ENCODE measurements around the gene CHRNB1. TPM values are rescaled to one million over a fixed set of nuclear protein-coding genes. Genes with fewer than 3 reads are reported as not detected.

CHRNB1 gene
- total RNA-seq, 1 donor from 2014 or later: 16.4 TPM

GRCh38 chr17:7403977-7404736 lies 40.7 kb upstream of the CHRNB1 start, which contains the start of gene TMEM256:
TSS of gene TMEM256 (minus strand) at chr17:7404097. CDS start at chr17:7404084, 13 bp downstream.
- peak; percentile 97 for DNase-seq (ENCODE audit: extremely low spot score, unreplicated experiment)
- Mint-ChIP-seq H3K27me3 (peaks cover 4% of the 10 kb centered on the region), H3K4me3 (peak within 1 kb of the TSS; percentile 94), H3K27ac (peak within 1 kb of the TSS; percentile 96), H3K9me3 (no peaks in the 10 kb centered on the region), H3K4me1 (ENCODE audit: unreplicated experiment) (peaks cover 14% of the 10 kb centered on the region), H3K36me3 (peaks cover 2% of the 10 kb centered on the region)
- TF ChIP-seq CTCF (conservative IDR thresholded peaks at IDR 0.05): peak; percentile 38

GRCh38 chr17:7404737-7405349 lies 40.0 kb upstream of the CHRNB1 start:
- H3K27ac Mint-ChIP-seq: peak overlapping the region; percentile 96

GRCh38 chr17:7405350-7406234 lies 39.3 kb upstream of the CHRNB1 start:
- peaks cover 4% of the 10 kb centered on the region for H3K27me3 Mint-ChIP-seq
- DNase-seq (ENCODE audit: extremely low spot score, unreplicated experiment): no peak
- no peak for TF ChIP-seq CTCF (conservative IDR thresholded peaks at IDR 0.05)
- H3K36me3 Mint-ChIP-seq: peaks cover 12% of the 10 kb centered on the region
- H3K4me3 Mint-ChIP-seq: peak overlapping the region; percentile 88
- H3K9me3 Mint-ChIP-seq: no peaks in the 10 kb centered on the region
- peak overlapping the region; percentile 46 for H3K27ac Mint-ChIP-seq
- H3K4me1 Mint-ChIP-seq (ENCODE audit: unreplicated experiment): peaks cover 10% of the 10 kb centered on the region

More at GRCh38 chr17:7404737-7405349, 40.0 kb upstream of the CHRNB1 start:
- no peak for DNase-seq (ENCODE audit: extremely low spot score, unreplicated experiment)
- no peak for TF ChIP-seq CTCF (conservative IDR thresholded peaks at IDR 0.05)
- peaks cover 11% of the 10 kb centered on the region for H3K4me1 Mint-ChIP-seq (ENCODE audit: unreplicated experiment)
- peaks cover 4% of the 10 kb centered on the region for H3K27me3 Mint-ChIP-seq
- peaks cover 9% of the 10 kb centered on the region for H3K36me3 Mint-ChIP-seq
- no peaks in the 10 kb centered on the region for H3K9me3 Mint-ChIP-seq
- H3K4me3 Mint-ChIP-seq: peak overlapping the region; percentile 94

- no peak for TF ChIP-seq CTCF (conservative IDR thresholded peaks at IDR 0.05)
- peak overlapping the region; percentile 87 for H3K4me3 Mint-ChIP-seq
- H3K27me3 Mint-ChIP-seq: peaks cover 4% of the 10 kb centered on the region
- H3K27ac Mint-ChIP-seq: peak overlapping the region; percentile 37
- H3K4me1 Mint-ChIP-seq (ENCODE audit: unreplicated experiment): peaks cover 10% of the 10 kb centered on the region
- no peak for DNase-seq (ENCODE audit: extremely low spot score, unreplicated experiment)
- no peaks in the 10 kb centered on the region for H3K9me3 Mint-ChIP-seq
- peaks cover 12% of the 10 kb centered on the region for H3K36me3 Mint-ChIP-seq
Measured at GRCh38 chr17:7406235-7406825, 38.5 kb upstream of the CHRNB1 start.

- TF ChIP-seq CTCF (conservative IDR thresholded peaks at IDR 0.05): no peak
- H3K27ac Mint-ChIP-seq: no peak overlapping the region
- H3K36me3 Mint-ChIP-seq: peaks cover 12% of the 10 kb centered on the region
- H3K27me3 Mint-ChIP-seq: peaks cover 4% of the 10 kb centered on the region
- peak overlapping the region; percentile 52 for H3K4me3 Mint-ChIP-seq
- H3K9me3 Mint-ChIP-seq: no peaks in the 10 kb centered on the region
- DNase-seq (ENCODE audit: extremely low spot score, unreplicated experiment): no peak
- peaks cover 12% of the 10 kb centered on the region for H3K4me1 Mint-ChIP-seq (ENCODE audit: unreplicated experiment)
Measured at GRCh38 chr17:7407082-7407481, 37.8 kb upstream of the CHRNB1 start.
